GM19463 (cell line): ENCODE data around the gene SLC7A9.
A peak's percentile ranks its signal among the peaks of the same experiment; 100 is the strongest.

Experiments
- ATAC-seq: cut with Tn5 transposase; IDR thresholded peaks from one replicate; pipeline ENCODE4 v1.9.1; 2021; ENCODE audit warnings: mild to moderate bottlenecking, moderate library complexity; ENCODE audit not compliant: unreplicated experiment

Gene SLC7A9

DNA sequence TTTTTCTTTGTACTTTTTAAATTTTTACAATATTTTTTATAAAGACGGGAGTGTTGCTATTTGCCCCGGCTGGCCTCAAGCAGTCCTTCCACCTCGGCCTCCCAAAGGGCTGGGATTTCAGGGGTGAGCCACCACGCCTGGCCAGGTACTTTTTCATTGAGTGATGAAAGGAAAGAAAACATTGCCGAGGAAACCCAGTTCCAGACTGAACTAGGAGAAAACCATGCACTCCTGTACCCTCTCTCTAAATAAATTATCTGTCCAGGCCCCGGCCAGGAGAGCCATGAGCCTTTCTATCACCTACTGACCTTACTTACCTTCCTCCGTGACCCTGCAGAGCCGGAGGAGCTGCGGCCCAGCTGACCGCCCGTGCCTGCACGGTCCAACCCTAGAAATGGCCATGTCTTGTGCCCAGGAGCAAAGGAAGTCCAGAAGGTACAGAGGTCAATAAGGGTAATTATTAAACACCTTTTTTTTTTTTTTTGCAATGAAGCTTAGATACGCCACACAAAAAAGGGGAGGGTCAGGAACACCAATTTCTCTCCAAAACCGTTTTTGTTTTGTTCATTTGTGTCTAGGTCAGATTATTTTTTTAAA, at the start of gene SLC7A9:
TSS of gene SLC7A9 (minus strand) at position 399 of the 597 bp plus-strand sequence. CDS start 1,233 bp downstream, outside the sequence.
- no peak for ATAC-seq

GRCh38 chr19:32919365-32919764, 49.8 kb upstream of the SLC7A9 start:
- ATAC-seq, result no peak

DNA sequence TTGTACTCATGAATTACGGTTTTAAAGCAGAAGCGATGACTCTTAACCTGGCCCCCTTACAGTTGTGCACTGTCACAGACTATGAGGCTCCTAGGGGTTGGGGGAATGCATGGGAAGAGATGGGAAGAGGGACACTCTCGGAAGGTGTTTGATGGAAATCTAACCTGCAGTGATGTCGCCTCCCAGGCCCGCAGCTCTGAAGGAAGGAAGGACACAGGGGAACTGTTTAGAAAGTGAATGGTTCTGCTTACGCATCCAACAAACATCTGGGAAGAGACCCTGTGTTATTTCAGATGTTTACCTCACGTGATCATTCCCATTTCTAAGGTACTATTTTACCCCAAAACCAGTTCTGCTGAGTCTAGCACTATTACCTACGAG, 48.0 kb upstream of the SLC7A9 start:
- ATAC-seq, result no peak

- ATAC-seq, result no peak
Observed at GRCh38 chr19:32916969-32917615, 47.5 kb upstream of the SLC7A9 start.

GRCh38 chr19:32914879-32915660, 45.5 kb upstream of the SLC7A9 start:
- no peak for ATAC-seq

GRCh38 chr19:32911467-32911866, 41.9 kb upstream of the SLC7A9 start:
- ATAC-seq, result no peak

DNA sequence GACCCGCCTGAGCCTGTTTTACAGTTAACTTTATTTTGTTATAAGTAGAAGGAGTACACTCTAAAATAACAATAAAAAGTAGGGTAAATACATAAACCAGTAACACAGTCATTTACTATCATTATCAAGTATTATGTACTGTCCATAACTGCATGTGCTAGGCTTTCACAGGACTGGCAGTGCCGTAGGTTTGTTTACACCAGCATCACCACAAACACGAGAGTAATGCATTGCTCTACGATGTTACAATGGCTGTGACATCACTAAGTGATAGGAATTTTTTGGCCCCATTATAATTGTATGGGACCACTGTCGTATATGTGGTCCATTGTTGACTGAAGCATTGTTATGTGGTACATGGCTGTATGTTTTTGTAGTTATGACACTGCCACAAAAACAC, 41.3 kb upstream of the SLC7A9 start:
- no peak for ATAC-seq

- ATAC-seq, result no peak
Observed at GRCh38 chr19:32910094-32910493, 40.5 kb upstream of the SLC7A9 start.

- no peak for ATAC-seq
Observed at GRCh38 chr19:32909257-32909656, 39.7 kb upstream of the SLC7A9 start.

- ATAC-seq, result no peak
Observed at GRCh38 chr19:32908641-32909190, 39.1 kb upstream of the SLC7A9 start.

DNA sequence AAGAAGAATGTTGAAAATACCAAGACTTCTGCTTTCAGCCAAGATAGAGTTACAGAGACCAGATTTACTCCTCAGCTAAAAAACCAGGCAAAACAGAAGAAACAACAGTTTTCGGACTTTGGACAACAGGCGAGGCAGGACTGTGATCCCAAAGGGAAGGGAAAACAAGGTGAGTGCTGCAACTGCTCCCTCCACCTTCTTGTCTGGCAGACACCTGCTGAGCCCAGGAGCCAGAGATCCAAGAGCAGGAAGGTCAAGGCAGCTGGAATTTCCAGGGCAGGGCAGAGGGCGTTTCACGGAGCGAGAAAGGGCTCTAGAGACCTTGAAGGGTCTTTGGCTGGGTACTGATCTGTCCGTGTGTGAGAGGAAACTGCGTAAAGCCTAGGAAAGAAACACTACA, 32.9 kb upstream of the SLC7A9 start:
- ATAC-seq, result no peak

GRCh38 chr19:32901504-32902161, 32.1 kb upstream of the SLC7A9 start:
- ATAC-seq, result no peak

- ATAC-seq, result no peak
Observed at GRCh38 chr19:32896516-32897214, 27.1 kb upstream of the SLC7A9 start.

GRCh38 chr19:32895384-32895783, 25.8 kb upstream of the SLC7A9 start:
- peak; percentile 71 for ATAC-seq

DNA sequence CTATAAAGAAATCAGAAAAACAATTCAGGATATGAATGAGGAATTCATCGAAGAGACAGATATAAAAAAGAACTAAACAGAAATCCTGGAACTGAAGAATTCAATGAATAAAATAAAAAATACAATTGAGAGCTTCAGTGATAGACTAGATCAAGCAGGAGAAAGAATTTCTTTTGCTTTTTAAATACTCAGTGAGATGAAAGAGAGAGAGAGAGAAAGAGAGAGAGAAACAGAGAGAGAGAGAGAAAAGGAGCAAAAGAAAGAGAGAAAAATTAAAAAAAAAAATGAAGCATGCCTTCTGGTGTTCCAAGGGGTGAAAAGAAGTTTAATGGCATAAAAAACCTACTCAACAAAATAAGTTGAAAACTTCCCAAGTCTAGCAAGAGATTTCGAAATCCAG, 22.0 kb upstream of the SLC7A9 start:
- no peak for ATAC-seq

- ATAC-seq, result no peak
Observed at GRCh38 chr19:32890841-32891240, 21.3 kb upstream of the SLC7A9 start.

GRCh38 chr19:32890326-32890725, 20.8 kb upstream of the SLC7A9 start:
- no peak for ATAC-seq

GRCh38 chr19:32889137-32889934, 19.8 kb upstream of the SLC7A9 start:
- no peak for ATAC-seq

GRCh38 chr19:32887572-32888215, 18.1 kb upstream of the SLC7A9 start:
- ATAC-seq, result no peak
